K562 (cell line): ENCODE results near the gene YJU2.

Experiments
- ARHGAP35 ChIP-seq: fragments of 450-650 bp; IDR thresholded peaks from 2 replicates; pipeline ENCODE4 v1.6.1; 2018; ENCODE audit not compliant: partially characterized antibody
- CTCF ChIP-seq, 3 experiments: IDR thresholded peaks in 2 of 3; conservative IDR thresholded peaks in 1 of 3; 2 replicates each; pipeline ENCODE4 v1.5.1; 2011 to 2012; ENCODE audit warnings: low read length in 3 of 3, mild to moderate bottlenecking in 3 of 3, control low read depth in 2 of 3, improper control_type of control experiment in 1 of 3, inconsistent platforms in 1 of 3, low read depth in 1 of 3, mixed read lengths in 1 of 3, moderate library complexity in 1 of 3; ENCODE audit not compliant: insufficient read depth in 2 of 3
- HDAC1 ChIP-seq, 2 experiments: fragments of 450-650 bp; IDR thresholded peaks; 2 replicates each; pipeline ENCODE4 v1.6.1; 2016 to 2017; ENCODE audit warnings: inconsistent platforms in 1 of 2, mild to moderate bottlenecking in 1 of 2, moderate library complexity in 1 of 2
- MXI1 ChIP-seq: IDR thresholded peaks from 2 replicates; pipeline ENCODE4 v1.6.1; 2011; ENCODE audit warnings: low read depth, mild to moderate bottlenecking, improper control_type of control experiment, low read length
- NBN ChIP-seq: fragments of 450-650 bp; IDR thresholded peaks from 2 replicates; pipeline ENCODE4 v1.6.1; 2016; ENCODE audit warnings: low read depth, mild to moderate bottlenecking
- POLR2A ChIP-seq: fragments of 450-650 bp; conservative IDR thresholded peaks from 2 replicates; pipeline ENCODE4 v1.6.1; 2016
- RB1 ChIP-seq: fragments of 450-650 bp; IDR thresholded peaks from 2 replicates; pipeline ENCODE4 v1.6.1; 2017; ENCODE audit warnings: low read depth, mild to moderate bottlenecking
- TAF1 ChIP-seq: IDR thresholded peaks from 2 replicates; pipeline ENCODE4 v1.6.1; 2011; ENCODE audit warnings: mild to moderate bottlenecking, low read length, moderate library complexity; ENCODE audit not compliant: insufficient read depth, control insufficient read depth, severe bottlenecking; ENCODE audit errors: extremely low read depth
- USF2 ChIP-seq: sonication (generic); formaldehyde crosslinking; IDR thresholded peaks from 2 replicates; pipeline ENCODE4 v1.5.0; 2020; ENCODE audit warnings: missing genetic modification reagents
- ZC3H4 ChIP-seq: sonication (generic); formaldehyde crosslinking; IDR thresholded peaks from 2 replicates; pipeline ENCODE4 v1.9.0; 2021; ENCODE audit warnings: missing genetic modification reagents, borderline replicate concordance
- ZNF354B ChIP-seq: fragments of 250-450 bp; sonication (Bioruptor Pico); IDR thresholded peaks from 2 replicates; pipeline ENCODE4 v1.4.0; 2020
- ZNF431 ChIP-seq: sonication (generic); formaldehyde crosslinking; IDR thresholded peaks from 2 replicates; pipeline ENCODE4 v1.8.0; 2022; ENCODE audit warnings: mild to moderate bottlenecking, missing genetic modification reagents

DNA sequence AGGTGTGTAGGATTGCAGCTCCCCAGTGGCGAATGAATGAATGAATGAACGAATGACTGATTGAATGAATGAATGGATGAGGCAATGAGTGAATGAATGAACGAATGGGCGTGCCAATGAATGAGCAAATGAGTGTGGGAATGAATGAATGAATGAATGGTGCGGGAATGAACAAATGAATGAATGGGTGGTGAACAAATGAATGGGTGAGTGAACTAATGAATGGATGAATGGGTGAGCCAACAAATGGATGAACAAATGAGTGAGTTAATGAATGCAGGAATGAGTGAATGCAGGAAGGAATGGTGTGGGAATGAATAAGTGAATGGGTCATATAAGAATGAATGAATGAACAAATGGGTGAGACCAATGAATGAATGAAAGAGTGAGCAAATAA lies 49.7 kb upstream of the YJU2 start:
- TF ChIP-seq HDAC1 (IDR thresholded peaks at IDR 0.05) (no peak), ZNF431 (CRISPR knock-in tag) (no peak), MXI1 (no peak), CTCF (IDR thresholded peaks at IDR 0.05 in 2 of 3, conservative IDR thresholded peaks at IDR 0.05 in 1 of 3; ENCODE audit: insufficient read depth in 2 of 3, low read depth in 1 of 3, low read length in 3 of 3) (no peak), ZNF354B (CRISPR knock-in tag) (no peak), ZC3H4 (CRISPR knock-in tag) (no peak), POLR2A (no peak), TAF1 (no peak), USF2 (CRISPR knock-in tag) (no peak), NBN (no peak), RB1 (no peak), ARHGAP35 (no peak)
